GM18907 (cell line): ENCODE data around the gene CHN2.

ENCODE experiments used
- ATAC-seq: cut with Tn5 transposase; IDR thresholded peaks from one replicate; pipeline ENCODE4 v1.9.1; 2021; ENCODE audit warnings: mild to moderate bottlenecking, moderate library complexity; ENCODE audit not compliant: unreplicated experiment

CHN2 gene

DNA sequence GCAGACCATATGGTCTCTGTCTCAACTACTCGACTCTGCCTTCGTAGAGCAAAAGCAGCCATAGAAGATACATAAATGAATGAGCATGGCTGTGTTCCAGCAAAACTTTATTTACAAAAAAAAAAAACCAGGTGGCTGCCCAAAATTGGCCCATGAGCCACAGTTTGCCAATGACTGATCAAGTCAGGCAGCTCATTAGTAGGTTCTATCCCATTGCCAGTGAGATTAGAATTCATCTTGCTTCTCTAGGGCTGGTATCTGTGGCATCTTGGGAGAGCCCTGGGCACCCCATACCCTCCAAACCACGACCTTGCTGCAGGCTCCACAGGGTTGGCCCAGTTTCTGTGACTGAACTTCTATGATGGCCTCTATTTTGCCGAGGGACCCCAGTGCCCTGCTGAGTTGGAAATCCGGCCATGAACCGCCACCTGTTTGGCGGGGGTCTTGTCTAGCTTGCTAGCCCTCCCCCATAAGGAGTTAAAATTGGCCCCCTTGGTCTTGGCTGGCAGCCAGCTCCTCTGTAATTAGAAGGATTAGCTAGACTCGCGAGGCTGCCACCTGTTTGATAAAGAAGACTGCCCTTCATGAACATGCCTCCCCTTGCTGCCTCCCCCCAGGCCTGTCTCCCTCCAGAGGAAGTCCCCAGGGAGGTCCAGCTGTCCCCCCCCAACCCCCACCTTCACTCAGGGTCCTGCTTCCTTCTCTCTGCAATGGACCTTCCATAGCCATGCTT is 83.9 kb downstream of the CHN2 start:
- no peak for ATAC-seq

GRCh38 chr7:29281782-29282541 is 87.4 kb downstream of the CHN2 start:
- ATAC-seq: no peak

- no peak for ATAC-seq
Observed at GRCh38 chr7:29282819-29283414, 88.3 kb downstream of the CHN2 start.

DNA sequence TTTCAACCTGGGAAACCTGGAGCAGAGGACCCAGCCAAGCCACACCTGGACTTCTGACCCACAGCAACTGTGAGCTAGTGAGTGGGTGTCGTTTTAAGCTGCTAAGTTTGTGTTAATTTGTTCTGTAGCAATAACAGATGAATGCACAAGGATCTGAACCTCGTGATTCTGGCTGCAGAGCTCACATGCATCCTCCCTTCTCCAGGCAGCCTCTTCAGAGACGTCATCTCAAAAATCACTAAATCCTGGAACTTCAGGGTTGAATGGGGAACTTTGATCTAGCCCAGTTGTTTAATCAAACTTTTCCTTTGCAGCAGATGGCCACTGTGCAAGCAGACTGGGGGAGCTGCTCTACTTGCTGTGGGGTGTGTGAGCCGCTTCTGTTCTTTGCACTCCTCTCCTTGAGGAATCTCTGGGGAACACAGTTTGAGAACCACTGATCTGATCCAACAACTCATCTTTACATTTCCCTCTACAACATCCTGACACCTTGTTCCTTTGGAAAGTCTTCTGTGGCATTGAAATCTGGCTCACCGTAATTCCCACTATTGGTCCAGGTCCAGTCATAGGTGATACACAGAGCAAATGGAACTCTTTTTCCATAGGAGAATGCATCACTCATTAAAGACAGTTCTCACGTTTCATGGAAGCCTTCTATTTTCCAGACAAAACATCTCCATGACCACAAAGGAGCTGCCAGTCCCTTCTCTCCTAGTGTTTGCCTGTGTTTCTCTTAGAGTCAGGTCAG is 90.3 kb downstream of the CHN2 start:
- no peak for ATAC-seq

- peak; percentile 76 for ATAC-seq
Observed at GRCh38 chr7:29285444-29285793, 90.8 kb downstream of the CHN2 start.

DNA sequence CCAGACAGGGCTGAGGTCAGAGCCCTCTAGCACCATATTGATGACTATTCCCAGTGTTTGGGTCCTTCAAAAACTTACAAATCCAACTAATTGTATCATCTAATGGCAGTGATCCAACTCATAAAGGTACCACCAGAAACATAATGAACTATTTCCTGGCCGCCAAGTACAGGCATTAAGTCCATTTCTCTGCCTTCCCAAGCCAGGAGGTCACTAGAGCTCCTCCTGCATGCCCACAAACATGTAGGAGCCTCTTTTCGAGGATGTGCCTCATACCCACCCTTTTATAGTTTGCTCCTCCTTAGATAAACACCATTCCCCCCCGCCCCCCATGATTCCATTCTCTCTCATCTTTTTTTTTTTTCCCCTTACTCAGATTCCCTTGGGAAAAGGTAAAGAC is 91.3 kb downstream of the CHN2 start:
- ATAC-seq: no peak

- ATAC-seq: no peak
Observed at GRCh38 chr7:29287366-29287765, 92.8 kb downstream of the CHN2 start.

- ATAC-seq: no peak
Observed at GRCh38 chr7:29288181-29289091, 93.9 kb downstream of the CHN2 start.

GRCh38 chr7:29289156-29290021 is 94.8 kb downstream of the CHN2 start:
- peak; percentile 77 for ATAC-seq

DNA sequence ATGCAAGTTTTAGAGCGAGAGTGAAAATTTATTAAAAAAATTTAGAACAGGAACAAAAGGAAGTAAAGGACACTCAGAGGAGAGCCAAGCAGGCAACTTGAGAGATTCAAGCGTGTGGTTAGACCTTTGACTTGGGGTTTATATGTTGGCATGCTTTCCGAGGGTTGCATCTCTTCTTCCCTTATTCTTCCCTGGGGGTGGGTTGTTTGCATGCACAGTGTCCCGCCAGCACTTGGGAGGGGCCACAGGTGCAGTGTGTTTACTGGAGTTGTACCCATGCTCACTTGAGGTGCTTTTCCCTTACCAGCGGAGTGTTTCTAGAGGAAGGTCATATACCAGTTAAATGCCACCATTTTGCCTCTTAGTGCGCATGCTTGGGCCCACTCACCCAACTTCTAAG is 96.3 kb downstream of the CHN2 start:
- no peak for ATAC-seq

DNA sequence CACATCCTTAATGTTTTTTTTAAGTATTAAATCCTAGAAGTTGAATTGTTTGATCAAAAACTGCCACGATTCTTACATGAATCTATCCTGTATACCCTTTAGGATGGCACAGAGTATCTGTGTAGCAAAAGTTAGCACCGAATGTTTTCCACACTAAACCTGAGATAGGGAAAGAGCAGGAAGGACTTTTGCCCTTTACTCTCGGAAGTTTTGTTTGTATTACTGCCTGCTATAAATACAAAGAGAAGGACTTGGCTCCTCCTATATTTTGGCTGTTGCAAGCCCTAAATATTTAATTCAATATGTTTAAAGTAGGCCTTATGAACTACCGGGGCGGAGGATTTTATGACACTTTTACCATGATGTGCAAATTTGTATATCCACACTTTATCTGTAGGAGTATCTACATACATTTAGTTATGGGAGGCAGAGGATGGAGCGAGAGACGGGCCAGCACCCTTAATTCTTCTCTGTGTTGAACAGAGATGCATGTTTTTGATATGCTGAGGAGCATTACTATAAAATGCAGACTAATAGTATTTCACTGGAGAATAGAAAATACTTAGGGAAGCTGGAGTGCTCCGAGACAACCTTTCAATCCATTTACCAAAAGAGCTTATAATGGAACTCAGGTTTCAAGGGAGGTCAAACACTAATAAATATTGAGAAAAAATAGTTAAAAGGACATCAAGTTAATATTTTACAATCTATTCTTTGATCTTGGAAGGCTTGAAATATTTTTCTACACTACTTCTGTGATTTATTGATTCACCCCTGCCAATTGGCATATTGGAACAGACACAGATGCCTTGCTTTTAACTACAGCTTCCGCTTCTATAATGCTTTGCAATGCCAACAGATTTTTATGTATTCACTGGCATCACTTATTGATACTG is 97.4 kb downstream of the CHN2 start:
- no peak for ATAC-seq

DNA sequence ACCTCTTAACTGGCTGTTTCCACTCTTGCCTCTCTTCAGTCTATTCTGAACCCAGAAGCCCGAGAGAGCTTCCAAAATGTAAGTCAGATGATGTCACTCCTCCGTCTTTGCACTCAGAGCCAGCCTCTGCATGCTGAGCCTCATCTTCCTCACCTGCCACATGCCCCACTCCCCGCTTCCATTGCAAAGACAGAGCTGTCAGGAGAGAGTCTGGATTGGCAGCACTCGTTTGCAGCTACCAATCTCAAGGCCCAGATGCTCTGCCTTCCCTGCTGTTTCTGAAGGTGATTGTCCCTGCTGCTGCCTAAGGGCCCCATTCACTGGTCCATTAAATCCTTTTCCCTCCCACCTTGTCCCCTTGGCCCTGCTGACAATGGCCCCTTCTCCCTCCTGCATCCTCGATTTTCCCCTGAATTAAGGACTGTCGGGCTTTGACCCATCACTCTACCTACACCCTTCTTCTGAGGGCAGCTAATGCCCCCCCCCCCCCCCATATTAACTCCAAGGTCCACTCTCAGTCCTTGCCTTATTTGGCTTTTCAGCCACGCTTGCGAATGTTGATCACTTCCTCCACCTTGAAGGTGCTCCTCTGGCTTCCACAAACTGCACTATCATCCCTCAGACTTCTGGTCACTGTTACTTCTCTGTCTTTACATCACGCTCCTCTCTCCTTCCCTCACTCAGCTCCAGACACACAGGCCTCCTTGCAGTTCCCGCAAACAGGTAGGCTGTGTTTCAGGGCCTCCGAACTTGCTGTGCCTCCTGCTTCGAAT is 98.5 kb downstream of the CHN2 start:
- ATAC-seq: no peak

GRCh38 chr7:29296421-29296820 is 101.8 kb downstream of the CHN2 start:
- no peak for ATAC-seq

DNA sequence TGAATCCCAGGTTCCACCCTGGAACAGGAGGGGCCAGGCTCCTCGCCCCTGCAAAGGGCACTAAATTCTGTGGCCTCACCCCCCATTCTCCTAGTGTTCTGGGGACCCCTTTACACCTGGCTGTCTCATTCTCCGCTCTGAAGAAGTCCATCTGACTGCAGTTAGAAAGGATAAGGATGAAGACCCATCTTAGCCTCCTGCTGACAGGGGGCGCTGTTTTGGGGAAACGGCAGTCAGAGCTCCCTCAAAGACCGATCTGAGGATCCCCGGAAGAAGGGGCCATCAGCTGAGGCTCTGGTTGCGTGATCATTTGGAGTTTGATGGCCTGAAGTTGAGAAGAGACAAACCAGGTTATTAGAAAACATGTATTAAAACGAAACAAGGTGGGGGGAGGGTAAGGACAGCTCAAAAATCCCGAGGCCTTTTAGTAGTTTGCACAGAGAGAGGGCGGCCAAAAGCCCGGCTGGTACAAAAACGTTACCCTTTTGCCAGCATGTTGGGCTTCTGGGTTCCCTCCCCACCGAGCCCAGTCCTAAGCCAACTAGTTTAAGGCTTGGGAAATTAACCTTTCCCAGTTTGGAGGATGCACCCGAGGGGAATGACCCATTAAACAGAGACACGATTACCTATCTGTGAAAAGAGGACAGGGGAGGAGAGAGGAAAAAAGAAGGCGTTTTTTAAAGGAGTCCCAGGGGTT is 102.8 kb downstream of the CHN2 start:
- no peak for ATAC-seq

GRCh38 chr7:29299086-29299485 is 104.5 kb downstream of the CHN2 start:
- ATAC-seq: no peak

GRCh38 chr7:29300026-29300480 is 105.5 kb downstream of the CHN2 start:
- ATAC-seq: no peak

DNA sequence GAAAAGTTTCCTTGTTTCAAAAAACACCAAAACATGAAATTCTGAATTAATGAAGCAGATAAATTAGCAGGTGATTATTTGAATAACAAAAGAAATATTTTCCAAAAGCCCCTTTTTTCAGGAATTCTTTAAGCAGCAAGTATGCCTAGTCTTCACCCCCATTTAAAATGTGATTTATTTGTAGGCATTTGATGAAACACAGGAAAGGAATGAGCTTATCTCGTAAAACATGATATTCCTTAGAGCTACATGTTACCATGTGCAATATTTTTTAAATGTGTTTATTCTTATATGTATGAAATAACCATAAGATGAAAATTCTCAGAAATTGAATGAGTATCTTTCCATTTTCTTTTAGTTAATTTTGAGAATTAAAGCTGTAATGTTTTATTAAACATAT is 106.1 kb downstream of the CHN2 start:
- no peak for ATAC-seq
